ENCODE data around the gene PRKAG1.

Gene PRKAG1

DNA sequence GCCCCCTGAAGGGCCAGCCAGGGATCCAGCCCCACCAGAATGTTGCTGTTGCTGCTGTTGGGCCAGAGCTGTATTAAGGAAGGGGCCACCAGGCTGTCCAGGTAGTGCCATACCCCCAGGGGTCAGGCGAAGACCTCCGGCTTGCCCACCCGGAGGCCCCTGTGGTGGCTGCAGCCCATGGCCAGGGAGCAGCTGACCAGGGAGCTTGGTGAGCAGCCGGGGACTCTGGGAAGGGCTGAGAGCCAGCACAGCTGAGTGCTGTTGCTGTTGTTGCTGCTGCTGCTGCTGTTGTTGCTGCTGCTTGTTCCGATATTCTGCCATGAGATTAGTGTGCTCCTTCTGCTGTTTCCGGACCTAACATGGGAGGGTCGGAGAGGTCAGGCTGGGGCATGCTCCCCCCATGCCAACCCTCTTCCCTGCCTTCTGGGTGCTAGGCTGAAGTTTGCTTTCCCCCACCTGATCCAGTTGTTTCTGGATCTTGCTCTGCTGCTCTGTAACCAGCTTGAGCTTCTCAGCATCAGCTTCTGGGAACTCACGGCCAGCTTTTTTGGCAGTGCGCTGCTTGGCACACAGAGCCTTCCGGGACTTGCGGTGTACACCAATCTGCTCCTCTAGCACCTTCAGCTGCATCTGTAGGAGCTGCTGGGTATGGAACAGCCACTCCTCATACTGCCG, 15.2 kb upstream of the PRKAG1 start:
- intact Hi-C loops (cut with DNase I), result no loop called here
- peak in 9 of 10 donors; percentile 40 to 94 (median 65) for DNase-seq

DNA sequence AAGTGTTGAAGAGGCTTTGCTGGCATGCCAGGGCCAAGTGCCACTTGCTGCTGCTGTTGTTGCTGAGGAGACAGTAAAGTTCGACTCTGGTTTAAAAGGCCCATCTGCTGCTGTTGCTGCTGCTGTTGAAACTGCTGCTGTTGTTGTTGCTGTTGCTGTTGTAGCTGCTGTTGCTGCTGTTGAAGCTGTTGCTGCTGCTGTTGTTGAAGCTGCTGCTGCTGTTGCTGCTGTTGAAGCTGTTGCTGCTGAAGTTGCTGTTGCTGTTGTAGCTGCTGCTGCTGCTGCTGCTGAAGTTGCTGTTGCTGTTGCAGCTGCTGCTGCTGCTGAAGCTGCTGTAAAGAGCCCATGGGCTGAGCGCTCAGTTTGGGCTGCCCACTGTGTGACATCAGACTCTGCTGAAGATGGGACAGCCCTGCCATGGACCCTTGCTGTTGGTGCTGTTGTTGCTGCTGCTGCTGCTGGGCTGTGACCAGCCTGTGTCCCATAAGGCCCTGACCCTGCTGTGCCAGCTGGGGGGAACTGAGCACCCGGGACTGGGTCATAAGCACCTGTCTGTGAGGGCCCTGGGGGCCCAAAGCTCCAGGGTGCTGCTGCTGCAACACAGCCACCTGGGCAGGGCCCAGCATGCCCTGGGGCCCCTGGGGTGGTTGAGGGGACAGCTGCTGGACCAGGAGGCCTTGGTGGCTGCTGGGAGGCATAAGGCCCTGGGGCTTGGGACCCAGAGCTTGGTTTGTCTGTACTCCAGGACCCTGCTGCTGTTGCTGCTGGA, 14.3 kb upstream of the PRKAG1 start:
- peak in 1 of 10 donors; percentile 54 for DNase-seq

DNA sequence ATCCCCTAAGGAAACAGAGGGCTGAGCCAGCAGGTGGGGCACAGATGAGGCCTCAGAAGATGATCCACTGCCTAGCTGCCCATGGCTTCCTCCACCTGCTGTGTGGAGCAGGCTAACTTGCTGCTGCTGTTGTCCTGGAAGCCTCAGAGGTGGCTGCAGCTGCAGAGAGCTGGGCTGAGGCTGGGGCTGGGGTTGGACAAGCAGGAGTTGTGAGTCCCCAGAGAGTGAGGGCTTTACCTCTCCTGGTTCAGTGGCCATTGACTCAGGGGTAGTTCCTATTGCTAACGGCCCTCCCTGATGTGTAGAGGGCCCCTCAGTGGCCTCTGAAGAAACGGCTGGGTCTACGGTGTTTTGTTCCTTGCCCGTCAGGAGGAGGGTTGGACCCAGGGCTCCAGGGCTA, 13.7 kb upstream of the PRKAG1 start:
- intact Hi-C loops (cut with DNase I), result no loop called here

More for the DNA sequence above, 14.3 kb upstream of the PRKAG1 start:
- intact Hi-C loops (cut with DNase I), result no loop called here

DNA sequence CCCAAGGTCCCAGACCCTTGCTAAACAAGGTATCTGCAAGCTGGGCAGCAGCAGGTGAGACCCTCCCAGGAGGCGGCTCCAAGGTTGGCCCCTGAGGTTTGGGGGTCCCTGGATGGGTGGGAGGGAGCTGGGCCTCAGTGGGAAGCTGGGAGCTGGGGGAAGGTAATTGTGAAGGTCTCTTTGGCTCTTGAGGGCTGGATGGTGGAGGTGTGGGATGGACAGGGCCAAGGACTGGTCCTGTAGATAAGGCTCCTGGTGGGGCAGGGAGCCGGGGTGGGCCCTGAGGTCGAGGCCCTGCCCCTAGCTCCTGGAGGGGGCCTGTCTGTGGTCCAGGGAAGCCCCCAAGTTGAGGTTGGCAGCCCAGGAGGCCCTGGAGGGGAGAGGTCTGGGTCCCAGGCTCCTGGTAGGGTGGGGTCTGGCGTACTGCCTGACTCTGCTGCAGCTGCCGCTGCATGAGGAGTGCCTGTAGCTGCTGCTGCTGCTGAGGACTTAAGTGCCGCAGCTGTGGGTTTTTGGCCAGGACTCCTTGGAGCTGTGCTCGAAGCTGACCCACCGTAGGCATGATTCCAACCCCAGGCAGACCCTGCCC, 13.1 kb upstream of the PRKAG1 start:
- DNase-seq, result peak in 1 of 10 donors; percentile 57
- intact Hi-C loops (cut with DNase I), result no loop called here

More for the DNA sequence above, 13.7 kb upstream of the PRKAG1 start:
- DNase-seq, result peak in 1 of 10 donors; percentile 32

DNA sequence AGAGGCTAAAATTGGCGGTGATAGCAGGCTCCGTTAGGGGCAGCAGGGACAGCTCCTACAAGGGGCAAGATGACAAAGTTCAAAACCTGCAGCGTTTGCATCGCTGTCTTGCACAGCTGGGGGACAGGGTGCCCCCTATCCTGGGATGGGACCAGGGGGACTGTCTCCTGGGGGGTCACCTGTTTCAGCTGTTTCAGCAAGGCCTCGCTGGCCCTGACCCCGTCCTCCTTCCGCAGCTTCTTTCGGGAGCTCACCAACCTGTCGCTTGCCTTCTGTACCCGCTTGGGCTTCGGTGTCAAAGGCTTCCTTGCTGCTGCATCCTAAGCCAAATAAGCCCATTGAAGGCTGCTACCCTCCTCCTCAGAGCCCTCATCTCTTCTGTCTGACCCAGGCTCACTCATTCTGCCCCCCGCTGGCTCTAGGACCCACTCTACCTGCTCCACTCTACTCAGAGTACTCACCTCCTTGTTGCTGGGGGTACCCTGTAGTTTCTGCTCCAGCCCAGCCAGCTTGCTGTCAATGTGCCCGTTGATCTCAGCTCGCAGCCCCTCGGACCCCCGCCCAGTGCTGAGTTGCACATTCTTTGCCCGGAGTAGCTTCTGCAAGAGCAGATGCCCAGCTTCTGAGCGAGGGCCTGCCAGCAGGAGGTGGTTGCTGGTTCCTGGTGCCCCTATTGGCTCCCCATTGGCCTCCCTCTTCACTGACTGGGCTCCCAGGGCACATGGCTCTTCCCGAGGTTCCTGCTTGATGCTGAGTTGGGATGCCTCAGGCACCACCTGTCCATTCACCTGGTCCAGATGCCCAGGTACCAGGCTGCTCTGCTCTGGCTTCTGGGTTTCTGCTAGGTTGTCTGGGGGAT, 12.4 kb upstream of the PRKAG1 start:
- intact Hi-C loops (cut with DNase I), result no loop called here
- peak in 1 of 10 donors; percentile 61 for DNase-seq

GRCh38 chr12:49030119-49030518, 11.5 kb upstream of the PRKAG1 start:
- DNase-seq, result no peak
- intact Hi-C loops (cut with DNase I), result no loop called here

DNA sequence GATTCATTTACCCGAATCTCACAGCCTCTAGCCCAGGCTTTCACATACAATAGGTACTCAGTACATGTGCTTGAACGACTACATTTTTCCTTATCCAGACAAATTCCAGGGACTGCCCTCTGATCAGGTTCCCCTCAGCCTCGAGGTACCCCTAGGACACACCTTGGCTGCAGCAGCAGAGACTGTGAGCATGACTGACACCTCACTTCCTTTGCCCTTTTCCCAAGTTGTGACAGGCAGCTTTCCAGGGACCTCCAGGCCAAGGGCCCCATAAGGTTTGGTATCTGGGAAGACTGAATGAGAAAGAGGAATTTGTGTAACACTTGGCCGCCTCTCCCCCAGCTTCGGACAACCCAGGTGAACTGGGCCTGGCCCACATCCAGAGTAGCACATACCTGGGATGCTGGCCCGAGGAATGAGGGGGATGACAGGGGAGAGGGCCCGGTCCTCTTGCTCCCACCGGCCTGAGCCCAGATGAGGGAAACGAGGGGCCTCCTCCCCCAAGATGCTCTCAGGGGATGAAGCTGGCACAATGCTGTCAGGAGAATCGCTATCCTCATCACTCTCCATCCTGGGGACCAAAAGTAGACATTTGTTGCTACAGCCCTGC, 10.2 kb upstream of the PRKAG1 start:
- peak in 1 of 10 donors; percentile 16 for DNase-seq
- intact Hi-C loops (cut with DNase I), result no loop called here

DNA sequence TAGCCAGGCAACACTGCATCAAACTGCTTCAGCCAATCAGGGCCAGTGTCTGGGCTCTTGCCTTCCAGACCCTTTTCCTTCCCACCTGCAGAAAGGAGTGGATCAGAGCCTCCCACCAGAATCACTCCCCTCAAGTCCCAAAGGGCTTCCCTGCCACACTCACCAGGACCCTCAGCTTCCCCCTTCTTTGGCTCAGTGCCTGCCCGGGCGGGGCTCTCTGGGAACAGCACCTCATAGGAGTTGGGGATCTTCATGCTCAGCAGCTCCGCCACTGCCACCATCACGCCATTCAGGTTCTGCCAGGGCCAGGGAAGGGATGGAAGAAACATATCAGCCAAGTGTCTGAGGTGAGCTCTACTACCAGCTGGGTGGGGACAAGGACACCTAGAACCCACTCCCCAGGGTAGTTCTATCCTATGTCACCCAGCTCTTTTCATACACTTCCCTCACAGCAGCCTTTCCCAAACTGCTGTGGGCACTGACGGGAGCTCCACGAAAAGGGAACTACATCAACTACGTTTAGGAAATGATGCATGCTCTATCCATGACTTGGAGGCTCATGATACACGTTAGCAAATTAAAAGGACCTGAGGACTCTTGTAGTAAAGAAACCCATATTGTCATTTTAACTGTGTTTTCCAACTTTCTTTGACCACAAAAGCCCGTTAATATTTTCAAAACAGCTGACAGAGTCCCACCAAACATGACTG, 9.4 kb upstream of the PRKAG1 start:
- peak in 1 of 10 donors; percentile 52 for DNase-seq
- intact Hi-C loops (cut with DNase I), result no loop called here

- no peak for DNase-seq
- intact Hi-C loops (cut with DNase I), result no loop called here
Observed at GRCh38 chr12:49026678-49027480, 8.3 kb upstream of the PRKAG1 start.

- DNase-seq, result peak in 1 of 10 donors; percentile 21
- intact Hi-C loops (cut with DNase I), result no loop called here
Observed at GRCh38 chr12:49026101-49026500, 7.5 kb upstream of the PRKAG1 start.

GRCh38 chr12:49025463-49025862, 6.9 kb upstream of the PRKAG1 start:
- intact Hi-C loops (cut with DNase I), result no loop called here
- no peak for DNase-seq

DNA sequence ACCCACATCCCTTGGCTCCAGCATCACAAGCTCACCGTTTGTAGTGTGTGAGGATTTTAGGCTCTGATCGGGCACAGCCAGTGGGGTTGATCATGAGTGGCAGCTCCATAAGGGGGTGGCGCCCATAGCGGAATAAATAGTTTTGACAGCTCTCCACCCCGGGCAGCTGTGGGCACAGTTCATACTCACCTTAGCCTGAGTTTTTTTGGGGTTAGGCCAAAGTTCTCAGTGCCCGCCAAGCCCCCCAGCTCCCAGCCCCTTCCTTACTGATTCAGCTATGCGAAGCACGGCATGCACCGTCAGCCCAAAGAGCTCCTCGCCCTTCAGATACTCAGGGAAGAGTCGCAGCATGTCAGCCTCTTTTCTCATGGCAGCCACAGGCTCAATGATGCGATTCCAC, 6.0 kb upstream of the PRKAG1 start:
- no peak for DNase-seq
- intact Hi-C loops (cut with DNase I), result no loop called here

DNA sequence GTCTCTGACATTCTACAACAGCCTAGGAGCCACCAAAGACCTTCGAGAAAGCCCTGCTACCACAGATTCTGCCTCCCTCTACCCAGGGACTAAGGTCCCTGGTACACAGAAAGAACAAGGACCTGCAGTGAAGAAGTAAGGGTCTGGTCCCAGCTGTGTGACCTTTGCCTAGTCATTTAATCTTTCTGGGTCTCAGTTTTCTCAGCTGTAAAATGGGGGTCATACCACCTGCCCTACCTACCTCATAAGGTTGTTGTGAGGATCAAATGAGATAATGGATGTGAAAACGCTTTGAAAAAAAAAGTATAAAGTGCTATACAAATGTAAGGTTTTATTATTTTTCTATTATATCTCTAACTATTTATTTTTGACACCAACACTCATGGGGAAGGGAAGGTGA, 5.2 kb upstream of the PRKAG1 start:
- intact Hi-C loops (cut with DNase I), result no loop called here
- DNase-seq, result no peak

DNA sequence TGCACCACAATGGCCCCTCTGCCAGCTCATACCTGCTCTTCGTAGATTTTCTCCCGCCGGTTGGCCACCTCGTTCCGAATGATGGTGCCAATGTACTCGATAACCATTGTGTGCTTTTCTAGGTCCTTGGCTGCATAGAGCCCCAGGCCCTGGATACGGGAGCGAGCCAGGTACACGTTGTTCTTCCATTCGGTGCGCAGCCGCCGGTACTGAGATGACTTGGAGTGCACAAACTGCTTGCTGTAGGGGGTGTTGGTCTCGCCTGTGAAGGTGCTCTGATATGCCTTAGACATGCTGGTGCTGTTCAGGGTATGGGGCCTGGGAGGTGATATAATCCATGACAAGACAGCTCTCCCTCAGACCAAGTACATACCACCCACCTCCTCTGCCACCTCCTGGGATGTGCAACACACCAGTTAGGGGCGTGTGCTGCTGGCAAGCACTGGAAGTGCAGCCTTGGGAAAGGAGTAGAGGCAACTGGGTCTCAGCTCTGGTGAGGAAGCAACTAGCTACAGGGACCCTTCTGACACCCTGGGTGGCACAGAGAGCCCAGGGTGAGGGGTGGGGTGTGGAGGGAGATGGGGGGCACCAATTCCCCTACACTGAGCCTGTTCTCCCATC, 4.1 kb upstream of the PRKAG1 start:
- intact Hi-C loops (cut with DNase I), result no loop called here
- DNase-seq, result peak in 1 of 10 donors; percentile 60

DNA sequence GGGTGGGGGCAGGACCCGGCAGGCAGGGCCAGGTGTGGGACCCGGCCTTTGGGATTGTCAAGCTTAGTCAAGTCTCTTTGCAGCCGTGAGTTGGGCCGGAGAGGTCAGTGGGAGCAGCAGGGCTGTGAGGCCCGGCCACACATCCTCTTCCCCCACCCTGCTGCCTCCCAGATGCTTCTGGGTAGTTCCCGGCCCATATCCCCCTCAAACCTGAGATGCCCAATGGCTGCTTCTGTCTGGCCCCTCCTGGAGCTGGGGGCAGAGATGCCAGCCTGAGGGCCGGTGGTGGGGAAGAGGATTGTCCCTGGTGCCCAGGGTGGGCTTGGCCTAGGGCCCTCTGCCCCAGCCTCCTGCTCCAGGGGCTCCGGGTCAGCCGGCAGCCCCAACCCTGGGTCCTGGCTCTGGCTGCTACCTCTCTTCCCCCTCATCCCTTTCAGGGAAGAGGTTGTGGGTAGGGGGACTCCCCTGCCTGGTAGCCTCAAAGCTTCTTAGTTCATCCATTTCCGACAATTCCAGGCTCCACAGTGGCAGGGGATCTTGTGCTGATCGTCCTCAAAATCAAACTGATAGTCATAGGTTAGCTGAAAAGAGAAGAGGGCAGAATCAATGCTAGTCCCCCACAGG, 2.8 kb upstream of the PRKAG1 start:
- intact Hi-C loops (cut with DNase I), result no loop called here
- DNase-seq, result peak in 1 of 10 donors; percentile 23

- peak in 2 of 10 donors; percentile 27 to 59 for DNase-seq
- intact Hi-C loops (cut with DNase I), result no loop called here
Observed at GRCh38 chr12:49020441-49020840, 1.9 kb upstream of the PRKAG1 start.

- intact Hi-C loops (cut with DNase I), result no loop called here
- peak in 2 of 10 donors; percentile 27 to 65 for DNase-seq
Observed at GRCh38 chr12:49019443-49020324, 1.1 kb upstream of the PRKAG1 start.

All from posterior cingulate gyrus (tissue), 11 donors.